T-helper 2 cell treated with Interferon-gamma antibody and Interleukin-4, amounts not matched to agents 5 μg/mL and 100 μg/mL, for 36 hours (primary cell): Measurements from ENCODE around the gene ARHGAP28.

Experiments
- DNase-seq: peaks from one replicate; pipeline ENCODE4 v3.0.0; 2021; ENCODE audit warnings: low spot score
- H3K27ac Mint-ChIP-seq: one replicate; pipeline ENCODE4 v1.8.0; 2021; ENCODE audit warnings: mild to moderate bottlenecking, mixed read lengths
- H3K27me3 Mint-ChIP-seq: one replicate; pipeline ENCODE4 v1.8.0; 2021; ENCODE audit warnings: low read depth, mixed read lengths
- H3K36me3 Mint-ChIP-seq: one replicate; pipeline ENCODE4 v1.8.0; 2021; ENCODE audit warnings: low read depth, mixed read lengths
- H3K4me1 Mint-ChIP-seq: one replicate; pipeline ENCODE4 v1.8.0; 2021; ENCODE audit warnings: low read depth, mixed read lengths
- H3K4me3 Mint-ChIP-seq: one replicate; pipeline ENCODE4 v1.8.0; 2022; ENCODE audit warnings: mild to moderate bottlenecking, moderate library complexity, mixed read lengths
- H3K9me3 Mint-ChIP-seq: one replicate; pipeline ENCODE4 v1.8.0; 2021; ENCODE audit warnings: mixed read lengths

ARHGAP28 gene

GRCh38 chr18:6722690-6723089 lies 6.8 kb upstream of the ARHGAP28 start:
- Mint-ChIP-seq H3K36me3 (no peaks in the 10 kb centered on the region), H3K27me3 (peaks cover 4% of the 10 kb centered on the region), H3K27ac (no peak overlapping the region), H3K9me3 (no peaks in the 10 kb centered on the region), H3K4me1 (no peaks in the 10 kb centered on the region), H3K4me3 (no peak overlapping the region)
- DNase-seq: no peak

- DNase-seq: no peak
- Mint-ChIP-seq H3K27me3 (peaks cover 18% of the 10 kb centered on the region), H3K4me1 (no peaks in the 10 kb centered on the region), H3K4me3 (no peak overlapping the region), H3K9me3 (no peaks in the 10 kb centered on the region), H3K36me3 (no peaks in the 10 kb centered on the region), H3K27ac (no peak overlapping the region)
Measured at GRCh38 chr18:6724331-6724730, 5.2 kb upstream of the ARHGAP28 start.

- Mint-ChIP-seq H3K9me3 (no peaks in the 10 kb centered on the region), H3K27me3 (peaks cover 32% of the 10 kb centered on the region), H3K36me3 (no peaks in the 10 kb centered on the region), H3K4me1 (no peaks in the 10 kb centered on the region), H3K27ac (no peak overlapping the region), H3K4me3 (no peak overlapping the region)
- no peak for DNase-seq
Measured at GRCh38 chr18:6728331-6728730, 1.2 kb upstream of the ARHGAP28 start.

GRCh38 chr18:6728809-6729246 lies 688 bp upstream of the ARHGAP28 start:
- DNase-seq: no peak
- Mint-ChIP-seq H3K4me3 (peak overlapping the region; percentile 78), H3K27ac (no peak overlapping the region), H3K4me1 (no peaks in the 10 kb centered on the region), H3K36me3 (no peaks in the 10 kb centered on the region), H3K27me3 (peaks cover 32% of the 10 kb centered on the region), H3K9me3 (no peaks in the 10 kb centered on the region)

- no peaks in the 10 kb centered on the region for H3K36me3 Mint-ChIP-seq
- no peaks in the 10 kb centered on the region for H3K4me1 Mint-ChIP-seq
- no peak overlapping the region for H3K27ac Mint-ChIP-seq
- DNase-seq: no peak
- H3K4me3 Mint-ChIP-seq: no peak overlapping the region
- H3K9me3 Mint-ChIP-seq: no peaks in the 10 kb centered on the region
- H3K27me3 Mint-ChIP-seq: peaks cover 32% of the 10 kb centered on the region
Measured at GRCh38 chr18:6730416-6731221, 1.1 kb downstream of the ARHGAP28 start.

- H3K27ac Mint-ChIP-seq: no peak overlapping the region
- DNase-seq: no peak
- no peaks in the 10 kb centered on the region for H3K36me3 Mint-ChIP-seq
- no peaks in the 10 kb centered on the region for H3K4me1 Mint-ChIP-seq
- no peak overlapping the region for H3K4me3 Mint-ChIP-seq
- peaks cover 32% of the 10 kb centered on the region for H3K27me3 Mint-ChIP-seq
- H3K9me3 Mint-ChIP-seq: no peaks in the 10 kb centered on the region
Measured at GRCh38 chr18:6731222-6731596, 1.7 kb downstream of the ARHGAP28 start.

GRCh38 chr18:6732952-6733351 lies 3.4 kb downstream of the ARHGAP28 start:
- DNase-seq: no peak
- H3K9me3 Mint-ChIP-seq: no peaks in the 10 kb centered on the region
- H3K27ac Mint-ChIP-seq: no peak overlapping the region
- no peak overlapping the region for H3K4me3 Mint-ChIP-seq
- H3K27me3 Mint-ChIP-seq: peaks cover 28% of the 10 kb centered on the region
- no peaks in the 10 kb centered on the region for H3K36me3 Mint-ChIP-seq
- no peaks in the 10 kb centered on the region for H3K4me1 Mint-ChIP-seq

GRCh38 chr18:6733758-6734157 lies 4.2 kb downstream of the ARHGAP28 start:
- Mint-ChIP-seq H3K36me3 (no peaks in the 10 kb centered on the region), H3K4me1 (no peaks in the 10 kb centered on the region), H3K27me3 (peaks cover 20% of the 10 kb centered on the region), H3K4me3 (no peak overlapping the region), H3K9me3 (no peaks in the 10 kb centered on the region), H3K27ac (no peak overlapping the region)
- DNase-seq: no peak

- no peak overlapping the region for H3K27ac Mint-ChIP-seq
- DNase-seq: no peak
- no peaks in the 10 kb centered on the region for H3K9me3 Mint-ChIP-seq
- H3K4me1 Mint-ChIP-seq: no peaks in the 10 kb centered on the region
- peaks cover 14% of the 10 kb centered on the region for H3K27me3 Mint-ChIP-seq
- no peaks in the 10 kb centered on the region for H3K36me3 Mint-ChIP-seq
- H3K4me3 Mint-ChIP-seq: no peak overlapping the region
Measured at GRCh38 chr18:6734726-6735430, 5.4 kb downstream of the ARHGAP28 start.

- Mint-ChIP-seq H3K27ac (no peak overlapping the region), H3K9me3 (no peaks in the 10 kb centered on the region), H3K4me3 (no peak overlapping the region), H3K27me3 (no peaks in the 10 kb centered on the region), H3K4me1 (no peaks in the 10 kb centered on the region), H3K36me3 (no peaks in the 10 kb centered on the region)
- no peak for DNase-seq
Measured at GRCh38 chr18:6737833-6738232, 8.3 kb downstream of the ARHGAP28 start.

- H3K27me3 Mint-ChIP-seq: no peaks in the 10 kb centered on the region
- no peak overlapping the region for H3K27ac Mint-ChIP-seq
- DNase-seq: no peak
- H3K36me3 Mint-ChIP-seq: no peaks in the 10 kb centered on the region
- H3K4me3 Mint-ChIP-seq: no peak overlapping the region
- no peaks in the 10 kb centered on the region for H3K9me3 Mint-ChIP-seq
- no peaks in the 10 kb centered on the region for H3K4me1 Mint-ChIP-seq
Measured at GRCh38 chr18:6738622-6739021, 9.1 kb downstream of the ARHGAP28 start.

GRCh38 chr18:6741232-6741663 lies 11.7 kb downstream of the ARHGAP28 start:
- Mint-ChIP-seq H3K9me3 (no peaks in the 10 kb centered on the region), H3K4me1 (no peaks in the 10 kb centered on the region), H3K36me3 (no peaks in the 10 kb centered on the region), H3K27me3 (no peaks in the 10 kb centered on the region), H3K4me3 (no peak overlapping the region), H3K27ac (no peak overlapping the region)
- no peak for DNase-seq

- Mint-ChIP-seq H3K36me3 (no peaks in the 10 kb centered on the region), H3K4me3 (no peak overlapping the region), H3K4me1 (no peaks in the 10 kb centered on the region), H3K9me3 (no peaks in the 10 kb centered on the region), H3K27ac (no peak overlapping the region), H3K27me3 (no peaks in the 10 kb centered on the region)
- DNase-seq: no peak
Measured at GRCh38 chr18:6741786-6742185, 12.3 kb downstream of the ARHGAP28 start.

- Mint-ChIP-seq H3K27ac (no peak overlapping the region), H3K9me3 (no peaks in the 10 kb centered on the region), H3K4me1 (no peaks in the 10 kb centered on the region), H3K27me3 (no peaks in the 10 kb centered on the region), H3K36me3 (no peaks in the 10 kb centered on the region), H3K4me3 (no peak overlapping the region)
- DNase-seq: no peak
Measured at GRCh38 chr18:6743999-6744398, 14.5 kb downstream of the ARHGAP28 start.
